ENCODE data around the gene UCK2.

UCK2 gene

DNA sequence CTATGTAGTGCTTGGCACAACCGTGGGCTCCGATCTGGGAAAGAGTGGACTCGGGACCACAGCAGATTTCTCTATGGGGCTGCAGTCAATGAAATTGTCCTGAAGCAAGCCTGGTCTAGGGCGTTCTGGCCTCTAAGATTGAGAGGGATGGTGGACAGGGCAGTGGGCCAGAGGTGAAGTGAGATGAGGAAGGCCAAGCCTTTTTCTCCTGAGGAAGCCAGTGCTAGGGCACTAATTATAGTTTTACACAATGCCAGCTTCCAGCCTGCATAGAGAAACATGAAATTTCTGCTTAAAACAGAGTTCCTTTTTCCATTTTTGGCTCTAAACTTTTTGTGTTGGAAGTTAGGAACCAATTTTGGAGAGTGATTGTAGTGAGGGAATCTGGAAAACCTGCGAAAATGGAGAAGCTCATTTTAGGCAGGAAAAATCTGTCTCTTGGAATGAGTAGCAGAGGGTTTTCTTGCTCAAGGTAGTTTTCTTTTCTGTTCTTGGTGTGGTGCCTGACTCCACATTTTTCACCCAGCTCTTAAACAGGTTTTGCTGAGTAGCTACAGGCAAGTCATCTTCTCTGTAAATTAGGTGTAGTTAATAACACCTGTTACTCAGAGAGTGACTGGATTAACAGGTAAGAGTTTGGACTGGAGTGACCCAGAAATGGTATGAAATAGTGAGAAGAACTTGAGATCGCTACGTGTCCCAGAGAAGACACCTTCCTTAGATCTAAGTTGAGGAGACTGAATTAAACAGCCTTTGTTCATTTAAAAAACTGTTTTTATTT lies 22.1 kb downstream of the UCK2 start:
- Histone ChIP-seq H2AFZ (no peak overlapping the region), H3K4me2 (ENCODE audit: low read length) (no peak overlapping the region), H3K4me3 (ENCODE audit: low read depth, low read length) (no peak overlapping the region), H3K79me2 (no peaks in the 10 kb centered on the region), H3K4me1 (no peaks in the 10 kb centered on the region), H3K27ac (no peak overlapping the region), H3K27me3 (ENCODE audit: control insufficient read depth, insufficient read depth, low read length) (no peaks in the 10 kb centered on the region), H3K9me3 (ENCODE audit: control insufficient read depth, low read length) (no peaks in the 10 kb centered on the region), H3K9ac (no peak overlapping the region), H3K36me3 (ENCODE audit: control insufficient read depth, insufficient read depth, low read length) (no peaks in the 10 kb centered on the region)
- TF ChIP-seq, protein P1, sequence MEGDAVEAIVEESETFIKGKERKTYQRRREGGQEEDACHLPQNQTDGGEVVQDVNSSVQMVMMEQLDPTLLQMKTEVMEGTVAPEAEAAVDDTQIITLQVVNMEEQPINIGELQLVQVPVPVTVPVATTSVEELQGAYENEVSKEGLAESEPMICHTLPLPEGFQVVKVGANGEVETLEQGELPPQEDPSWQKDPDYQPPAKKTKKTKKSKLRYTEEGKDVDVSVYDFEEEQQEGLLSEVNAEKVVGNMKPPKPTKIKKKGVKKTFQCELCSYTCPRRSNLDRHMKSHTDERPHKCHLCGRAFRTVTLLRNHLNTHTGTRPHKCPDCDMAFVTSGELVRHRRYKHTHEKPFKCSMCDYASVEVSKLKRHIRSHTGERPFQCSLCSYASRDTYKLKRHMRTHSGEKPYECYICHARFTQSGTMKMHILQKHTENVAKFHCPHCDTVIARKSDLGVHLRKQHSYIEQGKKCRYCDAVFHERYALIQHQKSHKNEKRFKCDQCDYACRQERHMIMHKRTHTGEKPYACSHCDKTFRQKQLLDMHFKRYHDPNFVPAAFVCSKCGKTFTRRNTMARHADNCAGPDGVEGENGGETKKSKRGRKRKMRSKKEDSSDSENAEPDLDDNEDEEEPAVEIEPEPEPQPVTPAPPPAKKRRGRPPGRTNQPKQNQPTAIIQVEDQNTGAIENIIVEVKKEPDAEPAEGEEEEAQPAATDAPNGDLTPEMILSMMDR (IDR thresholded peaks at IDR 0.05): no peak

DNA sequence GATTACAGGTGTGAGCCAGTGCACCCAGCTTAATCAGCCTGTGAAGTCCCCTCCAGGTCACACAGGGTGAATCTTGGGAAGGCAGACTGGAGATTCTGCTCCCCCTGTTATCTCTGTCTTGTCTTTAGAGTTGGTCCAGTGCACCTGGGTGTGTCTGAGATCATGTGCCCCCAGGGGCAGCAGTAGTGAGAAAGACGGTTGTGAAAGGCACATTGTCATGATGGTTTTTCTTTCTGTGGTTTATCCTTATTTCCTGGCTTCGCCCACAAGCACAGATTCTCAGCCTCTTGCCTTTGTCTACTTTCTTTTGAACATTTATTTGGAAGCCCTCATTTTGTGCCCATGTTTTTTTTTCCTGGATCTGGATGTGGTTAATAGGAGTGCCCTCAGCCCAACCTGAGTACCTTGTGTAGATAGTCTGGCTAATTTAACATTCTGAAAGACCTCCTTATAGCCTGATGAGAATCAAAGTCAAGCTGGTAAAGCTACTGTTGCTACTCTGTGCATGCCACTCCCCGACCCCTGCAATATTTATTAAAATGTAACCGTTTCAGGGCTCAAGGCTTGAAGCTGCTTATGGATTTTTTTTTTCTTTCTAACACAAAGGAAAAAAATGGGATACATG lies 23.7 kb downstream of the UCK2 start:
- no peak overlapping the region for H3K4me3 ChIP-seq (ENCODE audit: low read depth, low read length)
- H3K27ac ChIP-seq: no peak overlapping the region
- H3K27me3 ChIP-seq (ENCODE audit: control insufficient read depth, insufficient read depth, low read length): no peaks in the 10 kb centered on the region
- TF ChIP-seq, protein P1 (IDR thresholded peaks at IDR 0.05): no peak
- H3K9ac ChIP-seq: no peak overlapping the region
- H3K36me3 ChIP-seq (ENCODE audit: control insufficient read depth, insufficient read depth, low read length): no peaks in the 10 kb centered on the region
- no peaks in the 10 kb centered on the region for H3K4me1 ChIP-seq
- no peak overlapping the region for H2AFZ ChIP-seq
- no peak overlapping the region for H3K4me2 ChIP-seq (ENCODE audit: low read length)
- H3K9me3 ChIP-seq (ENCODE audit: control insufficient read depth, low read length): no peaks in the 10 kb centered on the region
- no peaks in the 10 kb centered on the region for H3K79me2 ChIP-seq

DNA sequence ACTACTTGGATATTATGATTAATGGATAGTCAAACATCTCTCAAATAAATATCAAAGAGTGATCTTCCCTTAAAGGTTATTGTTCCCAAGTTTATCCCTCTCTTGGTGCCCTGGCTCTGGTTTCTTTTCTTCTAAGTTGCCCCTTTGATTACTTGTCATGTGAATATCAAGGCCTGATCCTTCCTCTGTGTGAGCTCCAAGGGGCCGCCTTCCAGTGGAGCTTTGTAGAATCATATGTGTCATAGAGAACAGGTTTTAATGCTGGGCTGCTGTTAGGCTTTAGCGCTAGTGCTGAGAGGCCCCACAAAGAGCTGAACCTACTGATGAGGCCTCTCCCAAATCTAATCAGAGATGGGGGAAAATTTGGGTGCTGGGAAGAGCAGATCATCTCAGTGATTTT lies 25.5 kb downstream of the UCK2 start:
- H3K9me3 ChIP-seq (ENCODE audit: control insufficient read depth, low read length): no peaks in the 10 kb centered on the region
- no peak overlapping the region for H3K9ac ChIP-seq
- TF ChIP-seq, protein P1 (IDR thresholded peaks at IDR 0.05): no peak
- no peaks in the 10 kb centered on the region for H3K4me1 ChIP-seq
- H3K4me3 ChIP-seq (ENCODE audit: low read depth, low read length): no peak overlapping the region
- no peak overlapping the region for H3K27ac ChIP-seq
- H3K27me3 ChIP-seq (ENCODE audit: control insufficient read depth, insufficient read depth, low read length): no peaks in the 10 kb centered on the region
- no peak overlapping the region for H3K4me2 ChIP-seq (ENCODE audit: low read length)
- no peaks in the 10 kb centered on the region for H3K79me2 ChIP-seq
- H2AFZ ChIP-seq: no peak overlapping the region
- H3K36me3 ChIP-seq (ENCODE audit: control insufficient read depth, insufficient read depth, low read length): no peaks in the 10 kb centered on the region

DNA sequence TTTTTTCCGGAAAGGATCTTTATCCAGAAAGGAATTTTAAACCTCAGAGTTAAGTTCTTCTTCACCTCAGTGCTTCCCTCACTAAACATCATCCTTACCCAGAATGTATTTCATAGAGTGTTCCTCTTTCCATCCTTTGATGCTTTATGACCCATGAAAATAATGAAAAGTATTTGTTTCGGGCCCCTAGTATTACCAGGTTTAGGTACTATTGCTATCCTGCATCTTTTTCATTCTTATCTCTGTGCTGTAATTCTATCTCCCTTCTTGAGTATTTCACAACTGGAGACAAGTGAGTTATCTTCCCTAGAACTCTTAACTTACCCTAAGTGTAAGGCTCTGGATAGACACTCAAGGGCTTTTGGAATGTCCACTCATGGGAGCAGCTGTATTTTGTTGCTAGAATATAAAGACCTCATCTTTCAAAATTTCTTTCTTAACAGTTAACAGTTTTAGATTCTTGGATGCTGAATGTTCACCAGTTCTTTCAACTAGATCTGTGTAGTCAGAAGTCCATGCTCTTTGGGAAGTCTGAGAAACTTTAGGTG lies 26.2 kb downstream of the UCK2 start:
- no peaks in the 10 kb centered on the region for H3K9me3 ChIP-seq (ENCODE audit: control insufficient read depth, low read length)
- H3K79me2 ChIP-seq: no peaks in the 10 kb centered on the region
- no peaks in the 10 kb centered on the region for H3K27me3 ChIP-seq (ENCODE audit: control insufficient read depth, insufficient read depth, low read length)
- no peak overlapping the region for H3K27ac ChIP-seq
- H3K4me2 ChIP-seq (ENCODE audit: low read length): no peak overlapping the region
- TF ChIP-seq, protein P1 (IDR thresholded peaks at IDR 0.05): no peak
- no peak overlapping the region for H3K9ac ChIP-seq
- peaks cover 5% of the 10 kb centered on the region for H3K4me1 ChIP-seq
- no peaks in the 10 kb centered on the region for H3K36me3 ChIP-seq (ENCODE audit: control insufficient read depth, insufficient read depth, low read length)
- H2AFZ ChIP-seq: no peak overlapping the region
- H3K4me3 ChIP-seq (ENCODE audit: low read depth, low read length): no peak overlapping the region

Measured in parathyroid adenoma (tissue), 2 donors.